CD4-positive, alpha-beta T cell treated with Interleukin-12 subunit alpha and Interleukin-12 subunit beta, for 1 hour (primary cell): Measurements from ENCODE around the gene ACOX2.
A peak's percentile ranks its signal among the peaks of the same experiment; 100 is the strongest.
"Not testable (repeated sequence)": the region's sequence is repeated elsewhere in the genome, so short reads cannot be mapped to it uniquely, and the experiment has no call there.

Experiments
- DNase-seq: peaks from one replicate; pipeline ENCODE4 v3.0.0-alpha.2; 2020

The ACOX2 gene

DNA sequence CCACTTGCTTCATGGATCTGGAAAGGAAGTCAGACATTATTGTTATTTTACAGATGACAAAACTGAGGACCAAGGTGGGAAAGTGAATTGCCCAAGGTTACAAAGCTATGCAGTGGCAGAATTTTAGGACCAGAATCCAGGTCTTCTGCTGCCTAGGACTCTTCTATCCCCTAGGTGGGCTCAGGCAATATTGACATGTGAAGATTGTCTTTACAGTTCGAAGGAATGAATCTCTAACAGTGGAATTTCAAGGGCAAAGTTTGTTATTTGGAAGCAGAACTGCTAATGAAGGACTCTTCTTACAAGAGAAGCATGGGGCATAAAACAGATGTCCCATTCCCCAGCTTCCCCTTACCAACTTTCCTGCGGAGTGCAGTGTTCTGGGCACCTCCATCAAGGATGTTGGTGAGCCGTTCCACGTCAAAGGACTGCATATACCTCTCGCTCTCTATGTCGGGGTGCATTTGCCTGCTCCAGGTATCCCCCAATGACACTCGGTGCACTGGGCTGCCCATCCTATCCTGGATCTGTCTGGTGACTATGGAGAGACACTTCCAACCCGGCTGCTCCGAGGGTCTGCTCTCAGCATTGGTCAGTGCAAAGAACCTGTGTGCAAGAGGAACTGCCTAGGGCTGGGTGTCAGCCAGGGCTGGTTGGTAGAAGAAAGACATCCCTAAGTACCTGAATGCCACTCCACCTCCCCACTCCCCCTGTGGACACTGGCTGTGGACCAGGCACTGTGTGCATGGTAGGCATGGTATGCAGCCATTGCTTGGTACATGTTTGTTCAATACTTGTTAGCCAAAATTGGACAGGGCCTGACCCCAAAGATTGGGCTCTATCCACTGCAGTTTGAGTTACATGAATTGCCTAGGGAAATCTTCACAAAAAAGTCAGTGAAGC lies 2.1 kb downstream of the ACOX2 start:
- DNase-seq: no peak

- DNase-seq: peak; percentile 83
These were observed 4.2 kb downstream of the ACOX2 start for GRCh38 chr3:58532794-58533220.

GRCh38 chr3:58531956-58532355 lies 5.0 kb downstream of the ACOX2 start:
- DNase-seq: no peak

- no peak for DNase-seq
These were observed 5.4 kb downstream of the ACOX2 start for GRCh38 chr3:58531555-58531954.

GRCh38 chr3:58530354-58530865 lies 6.6 kb downstream of the ACOX2 start:
- no peak for DNase-seq

GRCh38 chr3:58529516-58530353 lies 7.3 kb downstream of the ACOX2 start:
- DNase-seq: no peak

DNA sequence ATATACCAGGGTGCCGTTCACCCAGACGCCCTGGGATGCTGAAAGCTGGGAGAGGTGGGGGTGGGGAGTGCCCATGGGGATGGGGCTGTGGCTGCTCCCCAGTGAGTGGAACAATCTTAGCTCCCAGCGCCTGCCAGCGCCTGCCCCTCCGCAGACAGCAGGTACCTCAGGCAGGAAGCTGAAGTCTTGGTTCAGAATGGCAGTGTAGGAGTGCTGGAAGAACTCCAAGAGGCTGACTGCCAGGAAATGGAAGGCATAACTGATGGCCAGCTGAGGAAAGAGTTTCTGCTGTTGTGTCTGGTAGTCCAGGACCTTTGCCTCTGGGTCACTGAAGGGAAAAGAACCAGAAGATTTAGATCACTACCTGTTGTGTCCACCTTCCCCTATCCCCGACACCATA lies 8.4 kb downstream of the ACOX2 start:
- no peak for DNase-seq

DNA sequence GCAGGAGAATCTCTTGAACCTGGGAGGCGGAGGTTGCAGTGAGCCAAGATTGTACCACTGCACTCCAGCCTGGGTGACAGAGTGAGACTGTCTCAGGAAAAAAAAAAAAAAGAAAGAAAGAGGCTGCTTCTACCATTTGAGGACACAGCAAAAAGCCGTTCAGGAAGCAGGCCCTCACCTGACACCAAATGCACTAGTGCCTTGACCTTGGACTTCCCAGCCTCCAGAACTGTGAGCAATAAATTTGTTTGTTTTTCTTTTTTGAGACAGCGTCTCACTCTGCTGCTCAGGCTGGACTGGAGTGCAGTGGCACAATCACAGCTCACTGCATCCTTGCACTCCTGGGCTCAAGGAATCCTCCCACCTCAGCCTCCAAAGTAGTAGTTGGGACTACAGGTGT lies 9.6 kb downstream of the ACOX2 start:
- not testable (repeated sequence) for DNase-seq

DNA sequence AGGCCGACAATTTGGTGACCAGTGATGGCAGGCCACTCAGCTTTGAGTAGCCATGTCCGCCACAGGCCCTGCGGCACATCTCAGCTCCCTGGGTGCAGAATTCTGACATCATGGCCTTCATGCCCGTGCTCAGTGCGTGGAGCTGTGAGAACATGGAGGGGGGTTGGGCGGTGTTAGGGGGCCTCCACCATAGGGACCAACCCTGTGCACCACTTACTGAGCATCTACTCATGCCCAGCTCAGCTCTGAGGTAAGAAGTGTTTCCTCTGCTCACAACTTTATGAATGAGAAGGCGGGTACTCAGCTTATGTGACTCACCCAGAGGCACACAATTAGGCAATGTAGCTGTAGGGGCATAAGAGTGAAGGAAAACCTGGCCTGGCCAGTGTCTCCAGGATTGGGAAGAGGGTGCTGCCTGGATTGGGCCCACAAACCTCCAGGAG lies 10.5 kb downstream of the ACOX2 start:
- DNase-seq: no peak

- DNase-seq: no peak
These were observed 12.6 kb downstream of the ACOX2 start for GRCh38 chr3:58524326-58524888.

- DNase-seq: no peak
These were observed 14.1 kb downstream of the ACOX2 start for GRCh38 chr3:58522759-58523425.

- no peak for DNase-seq
These were observed 14.9 kb downstream of the ACOX2 start for GRCh38 chr3:58521917-58522631.

- DNase-seq: no peak
These were observed 15.7 kb downstream of the ACOX2 start for GRCh38 chr3:58521336-58521670.

DNA sequence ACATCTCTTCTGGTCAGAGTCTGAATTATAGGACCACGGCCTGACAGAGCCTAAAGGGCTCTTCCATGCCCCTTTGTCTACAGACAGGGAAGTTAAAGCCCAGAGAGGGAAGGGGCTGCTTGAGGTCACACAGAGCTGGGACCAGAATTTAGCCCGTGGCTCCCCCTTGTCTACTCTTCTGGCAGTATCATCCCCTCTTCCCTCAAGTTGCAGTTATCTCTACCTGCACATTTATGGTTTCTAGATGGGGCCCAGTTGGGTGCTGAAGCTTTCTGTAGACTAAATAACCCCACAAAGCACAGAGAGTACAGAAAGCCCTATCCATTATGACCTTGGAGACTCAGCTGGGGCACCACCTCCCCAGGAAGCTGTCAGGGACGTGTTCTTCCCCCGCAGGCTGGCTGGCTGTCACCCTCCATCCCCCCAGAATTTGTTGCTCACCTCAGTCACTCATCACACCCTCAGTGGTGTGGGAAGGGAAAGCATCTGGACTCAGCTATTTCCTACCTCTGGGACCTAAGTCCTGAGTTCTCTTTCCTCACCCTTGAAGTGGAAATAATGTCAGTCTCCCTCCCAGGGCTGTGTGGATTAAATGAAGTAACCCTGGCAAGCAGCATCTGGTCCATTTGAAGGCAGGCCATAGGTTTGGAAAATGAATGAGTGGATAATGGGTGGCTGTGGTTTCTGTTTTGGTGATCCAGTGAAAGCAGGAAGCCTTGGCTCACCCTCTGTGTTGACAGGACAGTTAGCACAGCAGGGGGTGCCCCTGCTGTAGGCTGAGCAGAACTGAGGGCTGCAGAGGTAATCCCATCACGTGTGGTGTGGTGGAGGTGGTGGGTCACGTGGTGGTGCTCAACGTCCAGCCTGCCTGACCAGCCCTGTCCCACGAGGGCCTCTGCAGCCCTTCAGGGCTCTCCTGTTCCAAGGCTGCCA lies 16.3 kb downstream of the ACOX2 start:
- DNase-seq: no peak

DNA sequence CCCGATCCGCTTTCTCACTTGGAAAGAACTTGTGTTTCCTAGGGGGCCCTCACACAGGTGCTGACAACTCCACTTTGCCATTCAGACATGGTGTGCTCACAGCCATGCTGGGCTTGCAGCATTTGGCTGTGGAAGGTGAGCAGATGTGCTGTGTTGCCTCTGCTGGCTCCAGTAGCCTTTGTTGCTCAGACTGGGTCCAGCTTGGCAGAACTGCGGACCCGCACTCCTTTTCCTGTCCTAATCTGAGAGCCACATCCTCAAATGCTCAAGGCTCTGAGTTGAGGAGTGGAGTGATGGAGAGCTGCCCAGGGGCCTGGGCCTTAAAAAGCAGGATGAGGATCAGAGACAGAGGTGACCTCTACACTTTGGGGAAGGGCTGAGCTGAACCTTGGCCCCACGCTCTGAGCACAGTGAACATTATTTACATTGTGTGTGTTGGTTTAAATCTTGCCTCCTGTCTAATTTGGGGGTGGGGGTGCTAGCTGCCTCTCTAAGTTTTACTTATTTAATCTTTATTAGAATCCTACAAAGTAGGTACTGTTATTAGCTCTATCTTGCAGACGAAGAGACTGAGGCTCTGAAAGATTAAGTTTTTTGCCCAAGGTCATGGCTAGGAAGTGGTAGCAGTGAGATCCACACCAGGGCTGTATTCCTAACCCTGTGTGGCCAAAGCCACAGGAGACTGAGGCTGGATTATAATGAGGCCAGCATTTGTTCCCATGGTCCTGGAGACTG lies 17.2 kb downstream of the ACOX2 start:
- no peak for DNase-seq

DNA sequence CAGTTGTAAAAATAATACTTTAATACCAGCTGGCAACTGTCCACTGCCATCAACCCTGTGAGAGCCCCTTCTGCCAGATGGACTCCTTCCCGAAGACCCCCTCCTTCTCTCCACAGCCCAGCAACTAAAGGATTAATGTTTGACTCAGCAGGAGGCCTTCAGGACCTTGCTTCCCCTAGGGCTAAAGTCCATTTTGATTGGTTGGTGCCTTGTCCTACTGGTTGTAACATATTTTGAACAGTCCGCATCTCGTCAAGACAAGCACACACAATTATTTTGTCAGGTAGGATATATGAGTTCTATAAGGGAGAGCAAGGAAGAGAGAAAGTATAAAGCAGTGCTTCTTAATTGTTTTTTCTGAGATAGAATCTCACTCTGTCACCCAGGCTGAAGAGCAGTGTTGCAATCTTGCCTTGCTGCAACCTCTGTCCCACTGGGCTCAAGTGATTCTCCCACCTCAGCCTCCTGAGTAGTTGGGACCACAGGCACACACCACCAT lies 18.6 kb downstream of the ACOX2 start:
- DNase-seq: no peak

DNA sequence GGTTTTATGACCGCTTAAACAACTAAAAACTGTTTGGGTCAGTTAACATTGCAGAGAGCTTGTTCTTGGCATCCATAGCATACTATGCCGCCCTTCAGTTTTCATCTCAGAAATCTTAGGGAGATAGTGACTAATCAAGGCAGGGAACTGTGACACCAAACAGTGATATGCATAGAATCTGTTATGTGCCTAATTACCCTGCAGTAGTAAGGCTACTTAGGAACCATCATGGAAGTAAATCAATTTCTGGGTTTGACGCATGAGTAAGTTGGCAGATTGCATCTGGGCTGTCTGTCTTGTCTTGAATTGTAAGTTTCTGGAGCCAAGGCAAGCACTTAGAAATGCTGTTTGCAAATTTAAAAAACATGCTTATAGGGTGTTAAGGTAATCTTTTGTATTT lies 22.6 kb downstream of the ACOX2 start:
- DNase-seq: no peak

GRCh38 chr3:58508437-58508836 lies 28.6 kb downstream of the ACOX2 start:
- no peak for DNase-seq

- no peak for DNase-seq
These were observed 29.5 kb downstream of the ACOX2 start for GRCh38 chr3:58507356-58508078.
